Activated CD8-positive, alpha-beta memory T cell treated with anti-CD3 and anti-CD28 coated beads, Interleukin-2, amount 10 ng/mL, durations not matched to agents 7 days and 5 days (primary cell): ENCODE results near the gene PRSS2. TPM values are rescaled to one million over a fixed set of nuclear protein-coding genes. Genes with fewer than 3 reads are reported as not detected.

ENCODE experiments used
- ATAC-seq: fragments of 150-1000 bp; cut with Tn5 transposase; one replicate; pipeline ENCODE4 v1.10.0; 2021; ENCODE audit warnings: moderate library complexity
- CTCF ChIA-PET: fragments of 350-600 bp; sonication (Branson Sonifier 250); formaldehyde crosslinking; loops from one replicate; lab custom pipeline; 2021; ENCODE audit warnings: antibody characterized with exemption; lab: Charles Lee
- DNase-seq: peaks from one replicate; pipeline ENCODE4 v3.0.0-alpha.2; 2020
- H3K27ac Mint-ChIP-seq: one replicate; pipeline ENCODE4 v1.8.0; 2021; ENCODE audit warnings: mild to moderate bottlenecking, mixed read lengths
- H3K27me3 Mint-ChIP-seq: one replicate; pipeline ENCODE4 v1.8.0; 2021; ENCODE audit warnings: mixed read lengths
- H3K36me3 Mint-ChIP-seq: one replicate; pipeline ENCODE4 v1.8.0; 2021; ENCODE audit warnings: mild to moderate bottlenecking, mixed read lengths
- H3K4me1 Mint-ChIP-seq: one replicate; pipeline ENCODE4 v1.8.0; 2021; ENCODE audit warnings: mixed read lengths
- H3K4me3 Mint-ChIP-seq: one replicate; pipeline ENCODE4 v1.8.0; 2021; ENCODE audit warnings: mild to moderate bottlenecking, moderate library complexity, mixed read lengths
- H3K9me3 Mint-ChIP-seq: one replicate; pipeline ENCODE4 v1.8.0; 2022; ENCODE audit warnings: low read depth, mixed read lengths
- total RNA-seq, 2 experiments: library from RNA; stranded (reverse); gene quantifications; one replicate each; pipeline ENCODE4 v1.2.3, GENCODE V29; 2021

Gene PRSS2
- total RNA-seq, 2 experiments from 2014 or later, result not detected

DNA sequence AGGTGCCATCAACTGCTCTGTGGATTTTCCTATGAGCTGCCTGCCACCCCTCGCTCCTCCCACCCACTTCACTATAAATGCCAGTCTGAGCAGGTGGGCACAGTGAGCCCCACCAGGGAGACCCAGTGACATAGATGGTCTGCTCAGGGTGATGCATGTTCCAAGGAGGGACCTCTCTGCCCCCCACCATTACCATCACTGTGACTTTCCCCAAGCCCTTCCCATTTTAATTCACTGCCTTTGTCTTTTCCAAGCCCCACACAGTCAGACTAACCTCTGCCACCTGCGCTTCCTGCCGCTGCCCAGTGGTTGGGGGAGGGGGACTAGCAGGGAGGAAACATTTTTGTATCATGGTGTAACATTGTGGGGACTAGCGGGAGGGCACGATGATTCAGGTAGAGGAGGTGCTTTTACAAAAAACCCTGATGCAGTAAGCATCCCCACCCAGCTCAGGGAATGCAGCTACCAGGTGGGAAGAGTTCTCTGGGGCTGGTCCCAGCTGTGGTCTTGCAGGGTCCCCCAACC is 24.6 kb downstream of the PRSS2 start:
- CTCF ChIA-PET, result interaction anchor here (7.0 kb wide), 1 partner anchor 14 kb away, joined by 127 read pairs; no protein-coding TSS in a partner anchor
- ATAC-seq, result no peak
- H3K27ac Mint-ChIP-seq, result peak overlapping the region; percentile 92
- H3K27me3 Mint-ChIP-seq, result no peaks in the 10 kb centered on the region
- H3K36me3 Mint-ChIP-seq, result peaks cover 73% of the 10 kb centered on the region
- peaks cover 67% of the 10 kb centered on the region for H3K4me1 Mint-ChIP-seq
- peak; percentile 73 for DNase-seq
- peak overlapping the region; percentile 100 for H3K4me3 Mint-ChIP-seq
- no peaks in the 10 kb centered on the region for H3K9me3 Mint-ChIP-seq

DNA sequence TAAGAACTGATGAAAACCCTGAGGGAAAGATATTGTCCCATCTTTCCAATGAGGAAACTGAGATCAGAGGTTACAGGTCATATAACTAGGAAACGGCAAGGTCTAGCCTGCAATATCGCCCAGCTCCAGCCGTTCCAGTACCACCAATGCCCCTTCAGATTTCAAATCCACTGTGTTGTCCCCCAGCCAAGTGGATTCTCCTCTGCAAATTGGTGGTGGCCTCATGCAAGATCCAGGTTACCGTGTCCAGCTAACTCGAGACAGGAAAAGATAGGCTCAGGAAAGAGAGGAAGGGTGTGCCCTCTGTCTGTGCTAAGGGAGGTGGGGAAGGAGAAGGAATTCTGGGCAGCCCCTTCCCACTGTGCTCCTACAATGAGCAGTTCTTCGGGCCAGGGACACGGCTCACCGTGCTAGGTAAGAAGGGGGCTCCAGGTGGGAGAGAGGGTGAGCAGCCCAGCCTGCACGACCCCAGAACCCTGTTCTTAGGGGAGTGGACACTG is 25.3 kb downstream of the PRSS2 start:
- Mint-ChIP-seq H3K27me3 (no peaks in the 10 kb centered on the region), H3K36me3 (peaks cover 74% of the 10 kb centered on the region), H3K9me3 (no peaks in the 10 kb centered on the region), H3K4me1 (peaks cover 69% of the 10 kb centered on the region), H3K4me3 (peak overlapping the region; percentile 100), H3K27ac (peak overlapping the region; percentile 92)
- DNase-seq (no peak), ATAC-seq (no peak)
- CTCF ChIA-PET, result interaction anchor here (0.9 to 7.0 kb wide), 4 partner anchors 8 to 409 kb away, joined by 3 to 127 read pairs (median 14); no protein-coding TSS in a partner anchor

DNA sequence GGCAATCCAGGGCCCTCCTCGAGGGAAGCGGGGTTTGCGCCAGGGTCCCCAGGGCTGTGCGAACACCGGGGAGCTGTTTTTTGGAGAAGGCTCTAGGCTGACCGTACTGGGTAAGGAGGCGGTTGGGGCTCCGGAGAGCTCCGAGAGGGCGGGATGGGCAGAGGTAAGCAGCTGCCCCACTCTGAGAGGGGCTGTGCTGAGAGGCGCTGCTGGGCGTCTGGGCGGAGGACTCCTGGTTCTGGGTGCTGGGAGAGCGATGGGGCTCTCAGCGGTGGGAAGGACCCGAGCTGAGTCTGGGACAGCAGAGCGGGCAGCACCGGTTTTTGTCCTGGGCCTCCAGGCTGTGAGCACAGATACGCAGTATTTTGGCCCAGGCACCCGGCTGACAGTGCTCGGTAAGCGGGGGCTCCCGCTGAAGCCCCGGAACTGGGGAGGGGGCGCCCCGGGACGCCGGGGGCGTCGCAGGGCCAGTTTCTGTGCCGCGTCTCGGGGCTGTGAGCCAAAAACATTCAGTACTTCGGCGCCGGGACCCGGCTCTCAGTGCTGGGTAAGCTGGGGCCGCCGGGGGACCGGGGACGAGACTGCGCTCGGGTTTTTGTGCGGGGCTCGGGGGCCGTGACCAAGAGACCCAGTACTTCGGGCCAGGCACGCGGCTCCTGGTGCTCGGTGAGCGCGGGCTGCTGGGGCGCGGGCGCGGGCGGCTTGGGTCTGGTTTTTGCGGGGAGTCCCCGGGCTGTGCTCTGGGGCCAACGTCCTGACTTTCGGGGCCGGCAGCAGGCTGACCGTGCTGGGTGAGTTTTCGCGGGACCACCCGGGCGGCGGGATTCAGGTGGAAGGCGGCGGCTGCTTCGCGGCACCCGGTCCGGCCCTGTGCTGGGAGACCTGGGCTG is 26.0 kb downstream of the PRSS2 start:
- H3K4me1 Mint-ChIP-seq, result peaks cover 70% of the 10 kb centered on the region
- ATAC-seq, result peak; percentile 6
- DNase-seq, result no peak
- peaks cover 73% of the 10 kb centered on the region for H3K36me3 Mint-ChIP-seq
- H3K4me3 Mint-ChIP-seq, result peak overlapping the region; percentile 100
- H3K27me3 Mint-ChIP-seq, result no peaks in the 10 kb centered on the region
- CTCF ChIA-PET, result interaction anchor here (0.9 to 7.0 kb wide), 5 partner anchors 9 to 410 kb away, joined by 3 to 127 read pairs (median 12); no protein-coding TSS in a partner anchor
- no peaks in the 10 kb centered on the region for H3K9me3 Mint-ChIP-seq
- peak overlapping the region; percentile 92 for H3K27ac Mint-ChIP-seq

DNA sequence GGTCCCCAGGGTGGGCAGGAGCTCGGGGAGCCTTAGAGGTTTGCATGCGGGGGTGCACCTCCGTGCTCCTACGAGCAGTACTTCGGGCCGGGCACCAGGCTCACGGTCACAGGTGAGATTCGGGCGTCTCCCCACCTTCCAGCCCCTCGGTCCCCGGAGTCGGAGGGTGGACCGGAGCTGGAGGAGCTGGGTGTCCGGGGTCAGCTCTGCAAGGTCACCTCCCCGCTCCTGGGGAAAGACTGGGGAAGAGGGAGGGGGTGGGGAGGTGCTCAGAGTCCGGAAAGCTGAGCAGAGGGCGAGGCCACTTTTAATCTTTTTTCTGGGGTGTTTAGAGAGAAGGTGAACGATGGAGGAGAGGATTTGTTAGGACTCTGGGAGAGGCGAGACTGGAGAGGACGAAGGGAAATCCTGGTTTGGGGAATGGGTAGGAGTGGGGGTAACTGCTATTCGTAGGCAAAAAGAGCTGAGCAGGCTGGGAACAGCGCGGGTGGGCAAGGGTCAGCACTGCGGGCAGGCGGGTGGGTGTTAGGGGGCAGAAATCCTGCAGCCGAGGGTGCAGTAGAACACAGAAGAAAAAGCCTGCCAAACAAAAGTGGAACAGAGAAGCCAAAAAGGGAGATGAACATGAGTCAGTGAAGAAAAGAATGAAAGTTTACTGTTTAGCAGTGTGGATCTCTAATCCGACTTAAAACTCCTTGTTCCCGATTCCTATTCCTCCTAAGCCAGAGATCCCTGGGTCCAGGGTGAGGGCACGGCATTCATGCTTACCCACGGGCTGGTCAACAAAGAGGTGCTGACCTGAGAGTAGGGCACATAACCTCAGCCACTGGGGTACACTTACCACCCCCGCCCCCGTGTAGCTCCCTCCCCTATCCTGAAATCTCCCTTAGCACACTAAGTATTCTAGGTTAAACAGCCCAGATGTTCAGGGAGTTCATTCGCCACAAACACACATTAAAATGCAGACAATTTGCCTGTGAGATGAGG is 26.9 kb downstream of the PRSS2 start:
- peak overlapping the region; percentile 92 for H3K27ac Mint-ChIP-seq
- CTCF ChIA-PET, result interaction anchor here (0.9 to 7.0 kb wide), 8 partner anchors 8 to 411 kb away, joined by 3 to 127 read pairs (median 6); no protein-coding TSS in a partner anchor
- DNase-seq (no peak), ATAC-seq (peak; percentile 21)
- peak overlapping the region; percentile 100 for H3K4me3 Mint-ChIP-seq
- peaks cover 71% of the 10 kb centered on the region for H3K4me1 Mint-ChIP-seq
- H3K9me3 Mint-ChIP-seq, result no peaks in the 10 kb centered on the region
- H3K36me3 Mint-ChIP-seq, result peaks cover 74% of the 10 kb centered on the region
- no peaks in the 10 kb centered on the region for H3K27me3 Mint-ChIP-seq

DNA sequence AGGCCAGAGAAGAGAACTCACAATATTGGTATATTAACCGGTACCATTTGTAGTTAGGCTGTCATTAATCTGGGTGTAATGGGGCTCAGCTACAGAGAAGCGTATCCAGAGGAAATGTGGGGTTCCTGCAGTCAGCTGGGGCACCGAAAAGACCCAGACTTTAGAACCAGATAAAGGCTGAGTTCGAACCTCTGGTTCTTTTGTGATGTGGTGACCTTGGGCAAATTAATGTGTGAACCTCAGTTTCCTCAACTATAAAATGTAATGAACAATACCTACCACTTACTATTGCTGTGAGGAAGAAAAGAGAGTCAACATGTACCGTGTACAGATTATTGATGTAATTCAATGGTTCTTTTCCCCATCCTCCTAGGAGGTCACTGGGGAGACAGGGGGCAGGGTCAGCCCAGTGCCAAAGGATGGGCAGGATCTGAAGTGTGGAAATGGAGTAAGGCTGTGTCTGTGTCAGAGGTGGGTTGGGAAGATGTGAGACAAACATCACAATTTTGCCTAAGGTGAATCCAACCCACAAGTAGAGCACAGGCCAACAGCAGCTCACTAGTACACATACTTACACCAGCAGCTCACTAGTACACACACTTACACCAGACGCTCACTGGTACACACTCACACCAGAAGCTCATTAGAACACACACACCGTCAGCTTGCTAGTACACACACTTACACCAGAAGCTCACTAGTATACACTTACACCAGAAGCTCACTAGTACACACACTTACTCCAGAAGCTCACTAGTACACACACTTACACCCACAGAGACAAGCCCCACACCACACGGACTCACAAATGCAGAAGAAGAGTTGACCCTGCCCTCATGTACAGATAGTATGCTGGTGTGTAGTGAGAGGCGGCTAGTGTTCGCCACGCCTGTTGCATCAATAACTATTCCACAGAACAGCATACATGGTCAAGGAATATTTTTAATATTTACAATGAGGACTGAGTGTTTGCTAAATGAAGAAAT is 28.0 kb downstream of the PRSS2 start:
- peak; percentile 13 for ATAC-seq
- no peaks in the 10 kb centered on the region for H3K27me3 Mint-ChIP-seq
- CTCF ChIA-PET, result interaction anchor here (0.8 to 7.0 kb wide), 8 partner anchors 9 to 263 kb away, joined by 3 to 127 read pairs (median 4); no protein-coding TSS in a partner anchor
- peak overlapping the region; percentile 92 for H3K27ac Mint-ChIP-seq
- peak overlapping the region; percentile 100 for H3K4me3 Mint-ChIP-seq
- H3K36me3 Mint-ChIP-seq, result peaks cover 77% of the 10 kb centered on the region
- peaks cover 72% of the 10 kb centered on the region for H3K4me1 Mint-ChIP-seq
- no peaks in the 10 kb centered on the region for H3K9me3 Mint-ChIP-seq
- DNase-seq, result no peak

DNA sequence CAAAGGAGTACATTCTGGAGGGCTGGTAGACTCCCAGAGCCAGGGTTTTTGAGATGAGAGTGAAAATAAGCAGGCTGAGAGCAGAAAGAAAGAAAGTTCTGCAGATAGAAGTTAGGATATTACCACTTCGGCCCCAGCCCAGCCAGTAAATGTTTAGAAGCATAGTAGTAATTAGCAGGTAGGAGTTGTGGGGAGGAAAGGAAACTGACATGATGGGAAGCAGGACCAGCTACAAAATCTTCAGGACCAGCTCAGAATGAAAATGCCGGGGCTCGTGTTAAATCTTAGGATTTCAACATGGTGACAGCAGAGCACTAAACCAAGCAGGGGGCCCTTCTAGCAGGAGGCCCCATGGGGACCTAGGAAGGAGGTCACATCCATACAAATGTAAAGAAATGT is 28.7 kb downstream of the PRSS2 start:
- H3K9me3 Mint-ChIP-seq, result no peaks in the 10 kb centered on the region
- no peaks in the 10 kb centered on the region for H3K27me3 Mint-ChIP-seq
- H3K4me1 Mint-ChIP-seq, result peaks cover 72% of the 10 kb centered on the region
- H3K4me3 Mint-ChIP-seq, result peak overlapping the region; percentile 100
- peaks cover 76% of the 10 kb centered on the region for H3K36me3 Mint-ChIP-seq
- no peak for ATAC-seq
- no peak for DNase-seq
- H3K27ac Mint-ChIP-seq, result peak overlapping the region; percentile 92
- CTCF ChIA-PET, result interaction anchor here (0.8 to 7.0 kb wide), 6 partner anchors 10 to 85 kb away, joined by 3 to 127 read pairs (median 3); no protein-coding TSS in a partner anchor

DNA sequence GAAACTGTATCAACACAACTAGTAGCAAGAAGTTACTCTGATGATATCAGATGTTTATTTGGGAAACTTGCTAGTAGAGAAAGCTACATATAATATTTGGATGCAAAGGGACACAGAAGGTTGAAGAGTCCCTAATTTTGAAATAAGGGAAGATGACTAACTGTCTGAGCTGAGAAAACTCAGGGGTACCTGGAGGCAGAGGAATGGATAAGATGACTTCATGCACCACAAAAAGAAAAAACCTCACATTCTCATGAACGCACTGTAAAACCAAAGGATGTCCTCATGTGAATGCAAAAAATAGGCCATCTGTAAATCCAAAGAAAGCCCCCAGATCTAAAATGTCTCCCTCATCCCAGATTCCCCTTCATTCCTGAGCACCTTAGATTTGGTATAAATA is 29.3 kb downstream of the PRSS2 start:
- H3K36me3 Mint-ChIP-seq, result peaks cover 82% of the 10 kb centered on the region
- no peak for DNase-seq
- CTCF ChIA-PET, result interaction anchor here (1.1 to 7.0 kb wide), 2 partner anchors 9 to 13 kb away, joined by 3 to 127 read pairs; no protein-coding TSS in a partner anchor
- H3K4me1 Mint-ChIP-seq, result peaks cover 72% of the 10 kb centered on the region
- H3K27ac Mint-ChIP-seq, result peak overlapping the region; percentile 92
- no peak for ATAC-seq
- H3K4me3 Mint-ChIP-seq, result peak overlapping the region; percentile 100
- no peaks in the 10 kb centered on the region for H3K9me3 Mint-ChIP-seq
- H3K27me3 Mint-ChIP-seq, result no peaks in the 10 kb centered on the region

DNA sequence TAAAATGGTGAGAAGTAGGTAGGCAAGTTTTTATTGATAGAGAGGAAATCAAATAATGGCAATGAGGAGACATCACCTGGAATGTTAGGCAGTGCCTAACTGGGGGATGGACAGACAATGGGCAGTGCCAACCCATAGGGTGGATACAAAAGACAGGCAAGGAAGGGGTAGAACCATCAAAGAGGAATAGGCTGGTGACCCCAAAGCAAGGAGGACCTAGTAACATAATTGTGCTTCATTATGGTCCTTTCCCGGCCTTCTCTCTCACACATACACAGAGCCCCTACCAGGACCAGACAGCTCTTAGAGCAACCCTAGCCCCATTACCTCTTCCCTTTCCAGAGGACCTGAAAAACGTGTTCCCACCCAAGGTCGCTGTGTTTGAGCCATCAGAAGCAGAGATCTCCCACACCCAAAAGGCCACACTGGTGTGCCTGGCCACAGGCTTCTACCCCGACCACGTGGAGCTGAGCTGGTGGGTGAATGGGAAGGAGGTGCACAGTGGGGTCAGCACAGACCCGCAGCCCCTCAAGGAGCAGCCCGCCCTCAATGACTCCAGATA is 30.0 kb downstream of the PRSS2 start:
- H3K4me1 Mint-ChIP-seq, result peaks cover 72% of the 10 kb centered on the region
- no peaks in the 10 kb centered on the region for H3K27me3 Mint-ChIP-seq
- H3K27ac Mint-ChIP-seq, result peak overlapping the region; percentile 92
- peak overlapping the region; percentile 100 for H3K4me3 Mint-ChIP-seq
- DNase-seq (no peak), ATAC-seq (no peak)
- no peaks in the 10 kb centered on the region for H3K9me3 Mint-ChIP-seq
- CTCF ChIA-PET, result interaction anchor here (1.2 to 7.0 kb wide), 2 partner anchors 8 to 17 kb away, joined by 4 to 127 read pairs; no protein-coding TSS in a partner anchor
- peaks cover 83% of the 10 kb centered on the region for H3K36me3 Mint-ChIP-seq

DNA sequence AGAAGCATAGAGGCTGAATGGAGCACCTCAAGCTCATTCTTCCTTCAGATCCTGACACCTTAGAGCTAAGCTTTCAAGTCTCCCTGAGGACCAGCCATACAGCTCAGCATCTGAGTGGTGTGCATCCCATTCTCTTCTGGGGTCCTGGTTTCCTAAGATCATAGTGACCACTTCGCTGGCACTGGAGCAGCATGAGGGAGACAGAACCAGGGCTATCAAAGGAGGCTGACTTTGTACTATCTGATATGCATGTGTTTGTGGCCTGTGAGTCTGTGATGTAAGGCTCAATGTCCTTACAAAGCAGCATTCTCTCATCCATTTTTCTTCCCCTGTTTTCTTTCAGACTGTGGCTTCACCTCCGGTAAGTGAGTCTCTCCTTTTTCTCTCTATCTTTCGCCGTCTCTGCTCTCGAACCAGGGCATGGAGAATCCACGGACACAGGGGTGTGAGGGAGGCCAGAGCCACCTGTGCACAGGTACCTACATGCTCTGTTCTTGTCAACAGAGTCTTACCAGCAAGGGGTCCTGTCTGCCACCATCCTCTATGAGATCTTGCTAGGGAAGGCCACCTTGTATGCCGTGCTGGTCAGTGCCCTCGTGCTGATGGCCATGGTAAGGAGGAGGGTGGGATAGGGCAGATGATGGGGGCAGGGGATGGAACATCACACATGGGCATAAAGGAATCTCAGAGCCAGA is 31.0 kb downstream of the PRSS2 start:
- Mint-ChIP-seq H3K27ac (peak overlapping the region; percentile 92), H3K9me3 (no peaks in the 10 kb centered on the region), H3K36me3 (peaks cover 77% of the 10 kb centered on the region), H3K4me3 (peak overlapping the region; percentile 100), H3K4me1 (peaks cover 81% of the 10 kb centered on the region), H3K27me3 (no peaks in the 10 kb centered on the region)
- DNase-seq (no peak), ATAC-seq (no peak)
- CTCF ChIA-PET, result interaction anchor here (1.2 to 7.0 kb wide), 2 partner anchors 7 to 18 kb away, joined by 4 to 127 read pairs; no protein-coding TSS in a partner anchor

DNA sequence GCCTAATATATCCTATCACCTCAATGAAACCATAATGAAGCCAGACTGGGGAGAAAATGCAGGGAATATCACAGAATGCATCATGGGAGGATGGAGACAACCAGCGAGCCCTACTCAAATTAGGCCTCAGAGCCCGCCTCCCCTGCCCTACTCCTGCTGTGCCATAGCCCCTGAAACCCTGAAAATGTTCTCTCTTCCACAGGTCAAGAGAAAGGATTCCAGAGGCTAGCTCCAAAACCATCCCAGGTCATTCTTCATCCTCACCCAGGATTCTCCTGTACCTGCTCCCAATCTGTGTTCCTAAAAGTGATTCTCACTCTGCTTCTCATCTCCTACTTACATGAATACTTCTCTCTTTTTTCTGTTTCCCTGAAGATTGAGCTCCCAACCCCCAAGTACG is 31.5 kb downstream of the PRSS2 start:
- no peaks in the 10 kb centered on the region for H3K9me3 Mint-ChIP-seq
- DNase-seq (no peak), ATAC-seq (no peak)
- CTCF ChIA-PET, result no interaction called here
- H3K27ac Mint-ChIP-seq, result peak overlapping the region; percentile 92
- H3K36me3 Mint-ChIP-seq, result peaks cover 74% of the 10 kb centered on the region
- peak overlapping the region; percentile 100 for H3K4me3 Mint-ChIP-seq
- peaks cover 87% of the 10 kb centered on the region for H3K4me1 Mint-ChIP-seq
- H3K27me3 Mint-ChIP-seq, result no peaks in the 10 kb centered on the region

DNA sequence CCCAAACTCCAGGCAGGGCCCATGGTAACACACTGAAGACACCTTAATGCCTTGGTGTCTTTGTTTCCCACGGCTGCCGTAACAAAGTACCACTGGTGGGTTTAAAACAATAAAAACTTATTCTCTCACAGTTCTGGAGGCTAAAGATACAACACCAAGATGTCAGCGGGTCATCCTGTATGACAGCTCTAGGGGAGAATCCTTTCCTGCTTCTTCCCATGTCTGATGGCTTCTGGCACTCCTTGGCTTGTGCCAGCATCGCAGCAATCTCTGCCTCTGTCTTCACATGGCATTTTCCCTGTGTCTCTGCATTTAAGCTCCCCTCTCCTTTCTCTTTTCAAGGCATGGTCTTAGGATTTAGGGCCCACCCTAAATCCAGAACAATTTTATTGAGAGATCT is 33.1 kb downstream of the PRSS2 start:
- H3K27ac Mint-ChIP-seq, result peak overlapping the region; percentile 92
- ATAC-seq, result no peak
- H3K9me3 Mint-ChIP-seq, result no peaks in the 10 kb centered on the region
- peaks cover 58% of the 10 kb centered on the region for H3K36me3 Mint-ChIP-seq
- no peaks in the 10 kb centered on the region for H3K27me3 Mint-ChIP-seq
- no peak overlapping the region for H3K4me3 Mint-ChIP-seq
- DNase-seq, result no peak
- peaks cover 97% of the 10 kb centered on the region for H3K4me1 Mint-ChIP-seq
- CTCF ChIA-PET, result no interaction called here
